GM19035 (cell line): ENCODE measurements around the gene CYB5B.
A peak's percentile ranks its signal among the peaks of the same experiment; 100 is the strongest.

ENCODE experiments used
- ATAC-seq: cut with Tn5 transposase; IDR thresholded peaks from one replicate; pipeline ENCODE4 v1.9.1; 2021; ENCODE audit not compliant: unreplicated experiment

CYB5B gene

GRCh38 chr16:69443927-69444631 is 19.7 kb downstream of the CYB5B start:
- no peak for ATAC-seq

- ATAC-seq, result no peak
Measured at GRCh38 chr16:69444873-69445517, 20.6 kb downstream of the CYB5B start.

GRCh38 chr16:69448470-69449193 is 24.2 kb downstream of the CYB5B start:
- ATAC-seq, result no peak

GRCh38 chr16:69451166-69451565 is 26.7 kb downstream of the CYB5B start:
- no peak for ATAC-seq

- no peak for ATAC-seq
Measured at GRCh38 chr16:69453936-69454335, 29.5 kb downstream of the CYB5B start.

- ATAC-seq, result no peak
Measured at GRCh38 chr16:69463876-69464275, 39.5 kb downstream of the CYB5B start.

- ATAC-seq, result no peak
Measured at GRCh38 chr16:69465083-69465721, 40.8 kb downstream of the CYB5B start.

- no peak for ATAC-seq
Measured at GRCh38 chr16:69465881-69466280, 41.5 kb downstream of the CYB5B start.

- no peak for ATAC-seq
Measured at GRCh38 chr16:69466547-69466946, 42.1 kb downstream of the CYB5B start.

- ATAC-seq, result no peak
Measured at GRCh38 chr16:69467080-69467479, 42.7 kb downstream of the CYB5B start.

- ATAC-seq, result no peak
Measured at GRCh38 chr16:69467531-69468204, 43.2 kb downstream of the CYB5B start.

- ATAC-seq, result peak; percentile 57
Measured at GRCh38 chr16:69469807-69470561, 45.6 kb downstream of the CYB5B start.

- ATAC-seq, result no peak
Measured at GRCh38 chr16:69471121-69471520, 46.7 kb downstream of the CYB5B start.

- no peak for ATAC-seq
Measured at GRCh38 chr16:69474408-69474807, 50.0 kb downstream of the CYB5B start.

GRCh38 chr16:69476920-69477443 is 52.6 kb downstream of the CYB5B start:
- ATAC-seq, result no peak

GRCh38 chr16:69477546-69477945 is 53.1 kb downstream of the CYB5B start:
- ATAC-seq, result no peak

- no peak for ATAC-seq
Measured at GRCh38 chr16:69478685-69479084, 54.3 kb downstream of the CYB5B start.

GRCh38 chr16:69479775-69480174 is 55.4 kb downstream of the CYB5B start:
- ATAC-seq, result no peak

GRCh38 chr16:69481901-69482341 is 57.5 kb downstream of the CYB5B start:
- ATAC-seq, result no peak

- no peak for ATAC-seq
Measured at GRCh38 chr16:69482410-69482991, 58.1 kb downstream of the CYB5B start.
